Fibroblast of lung (primary cell): Measurements from ENCODE around the gene OR5AC2. TPM values are rescaled to one million over a fixed set of nuclear protein-coding genes. Genes with fewer than 3 reads are reported as not detected.
A peak's percentile ranks its signal among the peaks of the same experiment; 100 is the strongest.

Experiments used
- DNase-seq, 2 donors: peaks; one replicate each; pipeline versions ENCODE4 v3.0.0 to v3.0.0-alpha.2; 2010; ENCODE audit warnings: low read depth in 2 of 2
- H2AFZ ChIP-seq: 2 replicates; pipeline ENCODE4 v1.5.1; 2012; ENCODE audit warnings: low read length, control low read depth, inconsistent platforms
- H3K27ac ChIP-seq: 2 replicates; pipeline ENCODE4 v1.5.1; 2011; ENCODE audit warnings: low read length, control low read depth; ENCODE audit not compliant: insufficient read depth
- H3K27me3 ChIP-seq: 2 replicates; pipeline ENCODE4 v1.5.1; 2011; ENCODE audit warnings: mild to moderate bottlenecking, low read length; ENCODE audit not compliant: control insufficient read depth, insufficient read depth
- H3K36me3 ChIP-seq: 2 replicates; pipeline ENCODE4 v1.5.1; 2011; ENCODE audit warnings: low read length; ENCODE audit not compliant: control insufficient read depth, insufficient read depth
- H3K4me1 ChIP-seq: 2 replicates; pipeline ENCODE4 v1.5.1; 2011; ENCODE audit warnings: low read length; ENCODE audit not compliant: control insufficient read depth, insufficient read depth; ENCODE audit errors: extremely low read depth
- H3K4me2 ChIP-seq: 2 replicates; pipeline ENCODE4 v1.5.1; 2011; ENCODE audit warnings: low read length, control low read depth; ENCODE audit not compliant: insufficient read depth; ENCODE audit errors: extremely low read depth
- H3K4me3 ChIP-seq, 4 experiments: fragments of 200-600 bp in 1 of 4; sonication (generic) in 1 of 4; replicated peaks in 1 of 4; 2 replicates each; pipeline ENCODE4 v1.5.1; 2011 to 2016; ENCODE audit warnings: low read length in 4 of 4, low read depth in 3 of 4, mild to moderate bottlenecking in 3 of 4, control low read depth in 2 of 4, inconsistent platforms in 1 of 4, mixed read lengths in 1 of 4; ENCODE audit not compliant: insufficient read depth in 1 of 4; ENCODE audit errors: control extremely low read depth in 1 of 4
- H3K79me2 ChIP-seq: 2 replicates; pipeline ENCODE4 v1.5.1; 2012; ENCODE audit warnings: mild to moderate bottlenecking, low read length, inconsistent platforms; ENCODE audit not compliant: control insufficient read depth, insufficient read depth
- H3K9ac ChIP-seq: 2 replicates; pipeline ENCODE4 v1.5.1; 2011; ENCODE audit warnings: mild to moderate bottlenecking, low read length, control low read depth; ENCODE audit not compliant: insufficient read depth
- H3K9me3 ChIP-seq: 2 replicates; pipeline ENCODE4 v1.5.1; 2012; ENCODE audit warnings: low read depth, low read length; ENCODE audit not compliant: control insufficient read depth, insufficient read depth
- H4K20me1 ChIP-seq: 2 replicates; pipeline ENCODE4 v1.5.1; 2011; ENCODE audit warnings: low read length; ENCODE audit not compliant: control insufficient read depth, insufficient read depth; ENCODE audit errors: extremely low read depth
- CTCF ChIP-seq, 2 donors: IDR thresholded peaks in 1 of 2; conservative IDR thresholded peaks in 1 of 2; 1 replicate in 1 of 2; 2 replicates in 1 of 2; pipeline ENCODE4 v1.5.1; 2011 to 2012; ENCODE audit warnings: low read length in 2 of 2, control low read depth in 1 of 2, inconsistent platforms in 1 of 2, low read depth in 1 of 2, mild to moderate bottlenecking in 1 of 2
- EZH2 ChIP-seq: IDR thresholded peaks from 2 replicates; pipeline ENCODE4 v1.5.1; 2012; ENCODE audit warnings: low read length, control low read depth, mild to moderate bottlenecking; ENCODE audit errors: missing control alignments
- polyA plus RNA-seq, 2 donors: library from polyadenylated mRNA; depleted of rRNA in 1 of 2; stranded (reverse) in 1 of 2; unstranded in 1 of 2; fragments of >200 nt; gene quantifications; 2 replicates each; pipeline ENCODE4 v1.2.1, GENCODE V29; 2011 to 2012; ENCODE audit warnings: missing spikeins in 1 of 2
- total RNA-seq: library from RNA; depleted of rRNA; stranded (reverse); fragments of >200 nt; gene quantifications from 2 replicates; pipeline ENCODE4 v1.2.1, GENCODE V29; 2014

The OR5AC2 gene
- total and polyA plus RNA-seq, 2 donors (not counting 1 experiment from before 2014, with no cell fraction given), result not detected

GRCh38 chr3:98039322-98040024 lies 47.5 kb upstream of the OR5AC2 start:
- H3K4me3 ChIP-seq, result peak overlapping the region; percentile 59 to 79 (median 61)
- H3K4me1 ChIP-seq, result no peaks in the 10 kb centered on the region
- H3K79me2 ChIP-seq, result no peaks in the 10 kb centered on the region
- no peaks in the 10 kb centered on the region for H3K36me3 ChIP-seq
- peak overlapping the region; percentile 99 for H2AFZ ChIP-seq
- DNase-seq, result peak; percentile 77 to 91
- no peak for TF ChIP-seq EZH2
- TF ChIP-seq CTCF (conservative IDR thresholded peaks at IDR 0.05 in 1 of 2, IDR thresholded peaks at IDR 0.05 in 1 of 2; ENCODE audit: low read depth in 1 of 2, low read length in 2 of 2), result peak; percentile 85 to 95
- H3K27ac ChIP-seq, result no peak overlapping the region
- peak overlapping the region; percentile 99 for H3K4me2 ChIP-seq
- no peaks in the 10 kb centered on the region for H4K20me1 ChIP-seq
- no peaks in the 10 kb centered on the region for H3K9me3 ChIP-seq
- H3K27me3 ChIP-seq, result no peaks in the 10 kb centered on the region
- no peak overlapping the region for H3K9ac ChIP-seq

- Histone ChIP-seq H3K9ac (no peak overlapping the region), H3K4me1 (no peaks in the 10 kb centered on the region), H3K27ac (no peak overlapping the region), H4K20me1 (no peaks in the 10 kb centered on the region), H3K36me3 (no peaks in the 10 kb centered on the region), H3K27me3 (no peaks in the 10 kb centered on the region), H2AFZ (no peak overlapping the region), H3K9me3 (no peaks in the 10 kb centered on the region), H3K79me2 (no peaks in the 10 kb centered on the region), H3K4me2 (no peak overlapping the region), H3K4me3 (no peak overlapping the region)
- DNase-seq, result no peak
- no peak for TF ChIP-seq CTCF (conservative IDR thresholded peaks at IDR 0.05 in 1 of 2, IDR thresholded peaks at IDR 0.05 in 1 of 2; ENCODE audit: low read depth in 1 of 2, low read length in 2 of 2)
- no peak for TF ChIP-seq EZH2
These were observed 45.6 kb upstream of the OR5AC2 start for GRCh38 chr3:98041350-98041749.

- Histone ChIP-seq H3K4me3 (no peak overlapping the region), H3K27me3 (no peaks in the 10 kb centered on the region), H2AFZ (no peak overlapping the region), H3K4me1 (no peaks in the 10 kb centered on the region), H3K36me3 (no peaks in the 10 kb centered on the region), H4K20me1 (no peaks in the 10 kb centered on the region), H3K79me2 (no peaks in the 10 kb centered on the region), H3K9ac (no peak overlapping the region), H3K9me3 (no peaks in the 10 kb centered on the region), H3K27ac (no peak overlapping the region), H3K4me2 (no peak overlapping the region)
- TF ChIP-seq EZH2, result no peak
- TF ChIP-seq CTCF (conservative IDR thresholded peaks at IDR 0.05 in 1 of 2, IDR thresholded peaks at IDR 0.05 in 1 of 2; ENCODE audit: low read depth in 1 of 2, low read length in 2 of 2), result no peak
- DNase-seq, result no peak
These were observed 38.4 kb upstream of the OR5AC2 start for GRCh38 chr3:98048586-98048985.
